GDM1 (cell line): ENCODE measurements around the gene NPPB.

Experiments
- DNase-seq: peaks from one replicate; lab custom pipeline; 2025; lab: John Stamatoyannopoulos, UW

The NPPB gene

DNA sequence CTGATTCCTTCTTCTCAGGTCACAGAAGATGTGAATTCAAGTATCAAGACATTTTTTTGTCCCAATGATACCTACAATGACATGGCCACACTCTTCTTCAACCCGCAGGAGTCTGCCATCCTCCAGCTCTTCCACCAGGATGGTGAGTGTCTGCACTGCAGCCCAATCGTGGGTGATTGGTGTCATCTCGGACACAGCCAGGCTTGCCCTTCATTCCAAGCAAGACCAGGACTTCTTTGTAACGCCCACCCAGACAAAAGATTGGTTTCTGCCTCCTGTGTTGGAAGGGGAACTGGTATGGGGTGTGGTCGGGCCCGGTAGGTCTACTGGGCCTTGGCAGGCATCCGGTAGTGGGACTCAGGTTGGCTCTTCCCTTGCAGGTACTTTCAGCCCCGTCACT, 25.2 kb downstream of the NPPB start:
- no peak for DNase-seq

DNA sequence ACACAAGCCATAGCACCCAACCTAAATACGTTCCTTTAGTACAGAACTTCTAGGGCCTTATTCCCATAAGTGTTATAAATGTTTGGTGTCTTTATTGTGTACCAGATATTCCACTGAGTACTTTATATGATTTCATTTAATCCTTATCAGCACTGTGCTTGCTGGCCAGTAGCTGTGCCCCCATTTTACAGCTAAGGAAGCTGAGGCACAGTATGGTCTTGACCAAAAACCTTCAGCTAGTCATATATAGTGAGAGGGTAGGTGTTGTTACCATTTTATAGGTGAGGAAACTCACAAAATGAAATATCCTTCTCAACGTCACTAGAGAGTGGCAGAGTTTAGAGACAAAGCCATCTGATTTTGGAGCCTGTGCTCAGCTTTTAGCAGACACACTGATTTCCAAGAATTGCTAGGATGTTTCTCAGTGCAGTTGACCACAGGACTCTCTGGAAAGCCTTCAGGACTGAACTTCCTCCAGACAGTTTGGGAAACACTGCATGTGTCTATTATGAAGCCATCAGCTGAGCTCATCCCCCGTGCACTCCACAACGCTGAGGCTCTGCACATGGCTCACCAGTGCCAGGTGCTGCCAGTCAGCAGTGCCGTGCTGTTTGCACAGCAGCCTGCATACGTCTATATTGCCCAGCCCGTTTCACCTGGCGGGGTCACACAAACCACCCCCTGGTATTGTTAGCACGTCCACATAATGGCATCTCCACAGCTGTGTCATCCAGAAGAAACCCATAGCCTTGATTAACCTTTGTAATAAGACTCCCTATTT, 26.6 kb downstream of the NPPB start:
- DNase-seq = no peak

DNA sequence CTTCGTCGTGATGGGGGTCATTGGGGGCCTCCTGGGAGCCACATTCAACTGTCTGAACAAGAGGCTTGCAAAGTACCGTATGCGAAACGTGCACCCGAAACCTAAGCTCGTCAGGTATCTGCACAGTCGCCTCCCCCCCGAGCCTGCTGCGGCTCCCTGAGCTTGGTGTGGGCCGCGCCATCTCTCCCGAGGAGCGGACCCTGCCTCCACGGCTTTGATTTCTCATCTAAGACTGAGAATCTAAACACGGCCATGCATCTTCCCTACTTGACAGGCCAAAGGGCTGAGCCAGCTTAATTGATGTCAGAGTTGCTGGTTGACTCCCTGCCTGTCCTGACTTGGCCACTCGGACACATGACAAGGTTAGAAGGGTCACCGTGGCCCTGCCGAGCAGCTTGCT, 30.2 kb downstream of the NPPB start:
- DNase-seq = no peak

DNA sequence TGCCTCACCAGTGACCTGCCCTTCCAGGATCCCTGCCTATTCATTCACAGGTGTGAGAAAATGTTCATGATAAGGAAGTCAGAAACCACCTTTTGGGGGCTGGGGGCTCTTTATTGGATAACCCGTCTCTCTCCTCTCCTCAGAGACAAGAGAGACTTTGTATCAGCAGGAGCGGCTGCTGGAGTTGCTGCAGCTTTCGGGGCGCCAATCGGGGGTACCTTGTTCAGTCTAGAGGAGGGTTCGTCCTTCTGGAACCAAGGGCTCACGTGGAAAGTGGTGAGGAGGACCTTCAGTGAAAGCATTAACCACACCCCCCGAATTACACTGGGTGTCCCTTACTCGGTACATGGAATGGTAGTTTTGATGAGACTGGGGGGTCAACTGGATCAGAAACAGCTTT, 31.8 kb downstream of the NPPB start:
- DNase-seq = no peak

DNA sequence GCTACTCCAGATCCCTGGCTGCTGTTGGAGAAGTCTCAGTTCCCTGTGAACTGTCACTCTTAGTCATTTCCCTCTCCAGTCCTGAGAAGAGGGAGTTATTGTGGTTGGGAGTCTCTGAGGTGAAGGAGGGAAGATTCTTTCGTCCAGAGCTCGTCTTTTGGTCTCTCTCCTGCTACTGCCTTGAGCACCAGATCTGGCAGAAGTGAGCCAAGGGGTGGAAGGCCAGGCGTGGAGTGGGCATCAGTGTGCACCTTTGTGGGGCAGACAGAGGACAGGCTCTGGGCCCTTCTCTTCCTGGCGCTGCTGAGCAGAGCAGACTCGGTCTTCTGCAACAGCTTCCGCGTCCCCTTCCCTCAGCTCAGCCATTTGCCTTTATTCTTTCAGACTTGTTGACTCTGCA, 33.6 kb downstream of the NPPB start:
- DNase-seq = no peak

DNA sequence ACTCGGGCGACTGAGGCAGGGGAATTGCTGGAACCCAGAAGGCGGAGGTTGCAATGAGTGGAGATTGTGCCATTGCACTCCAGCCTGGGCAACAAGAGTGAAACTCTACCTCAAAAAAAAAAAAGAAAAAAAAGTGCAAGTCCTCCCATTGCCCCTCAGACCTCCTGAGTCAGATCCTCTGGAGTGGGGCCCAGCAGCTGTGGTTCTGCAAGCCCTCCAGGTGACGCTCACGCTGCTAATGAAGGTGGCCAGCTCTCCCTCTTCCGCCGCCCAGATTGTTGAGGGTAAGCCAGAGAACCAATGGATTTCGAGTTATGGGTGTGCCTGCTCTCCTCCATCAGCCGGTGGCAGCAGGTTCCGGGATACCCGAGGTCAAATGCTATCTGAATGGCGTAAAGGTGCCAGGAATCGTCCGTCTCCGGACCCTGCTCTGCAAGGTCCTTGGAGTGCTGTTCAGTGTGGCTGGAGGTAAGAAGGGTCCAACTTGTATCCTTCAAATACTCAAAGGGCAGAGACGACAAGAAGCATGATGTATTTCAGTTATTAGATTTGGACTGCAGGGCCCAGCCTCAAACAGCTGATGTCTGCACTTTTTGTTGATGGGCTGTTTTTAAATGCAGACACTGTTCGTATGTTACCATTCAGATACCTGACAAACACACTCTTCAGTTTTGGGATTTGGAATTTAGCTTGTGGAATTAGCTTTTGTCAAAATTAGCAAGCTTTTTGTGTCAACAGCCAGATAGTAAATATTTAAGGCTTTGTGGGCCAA, 35.2 kb downstream of the NPPB start:
- no peak for DNase-seq

DNA sequence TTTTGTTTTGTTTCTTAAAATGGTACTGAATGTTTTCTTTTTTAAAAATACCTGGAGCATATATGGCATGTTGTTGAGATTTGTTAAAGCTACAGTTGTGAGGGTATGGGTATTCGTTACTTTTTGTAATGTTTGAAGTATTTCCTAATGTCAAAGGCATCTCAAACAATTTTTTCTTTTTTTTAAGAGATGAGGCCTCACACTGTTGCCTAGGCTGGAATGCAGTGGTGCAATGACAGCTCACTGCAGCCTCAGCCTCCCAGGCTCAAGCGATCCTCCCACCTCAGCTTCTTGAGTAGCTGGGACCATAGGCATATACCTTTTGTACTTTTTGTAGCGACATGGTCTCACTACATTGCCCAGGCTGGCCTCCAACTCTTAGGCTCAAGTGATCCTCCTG, 36.7 kb downstream of the NPPB start:
- no peak for DNase-seq

DNA sequence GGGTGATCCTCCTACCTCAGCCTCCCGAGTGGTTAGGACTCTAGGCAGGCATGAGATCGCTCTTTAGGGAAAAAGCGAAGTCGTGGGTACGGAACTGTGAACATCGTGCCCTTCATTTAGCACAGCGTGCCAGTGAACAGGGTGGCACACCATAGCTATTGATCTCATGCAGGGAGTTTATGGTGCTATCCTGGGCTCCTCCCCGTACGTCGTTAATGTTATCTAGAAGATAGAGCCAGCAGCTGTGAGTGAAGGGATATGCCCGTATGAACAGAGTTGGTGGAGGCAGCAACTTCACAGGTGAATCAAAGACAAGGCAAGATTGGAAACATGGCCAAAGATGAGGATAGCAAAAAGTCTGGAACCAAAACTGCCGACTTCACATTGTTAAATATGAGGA, 41.6 kb downstream of the NPPB start:
- no peak for DNase-seq

DNA sequence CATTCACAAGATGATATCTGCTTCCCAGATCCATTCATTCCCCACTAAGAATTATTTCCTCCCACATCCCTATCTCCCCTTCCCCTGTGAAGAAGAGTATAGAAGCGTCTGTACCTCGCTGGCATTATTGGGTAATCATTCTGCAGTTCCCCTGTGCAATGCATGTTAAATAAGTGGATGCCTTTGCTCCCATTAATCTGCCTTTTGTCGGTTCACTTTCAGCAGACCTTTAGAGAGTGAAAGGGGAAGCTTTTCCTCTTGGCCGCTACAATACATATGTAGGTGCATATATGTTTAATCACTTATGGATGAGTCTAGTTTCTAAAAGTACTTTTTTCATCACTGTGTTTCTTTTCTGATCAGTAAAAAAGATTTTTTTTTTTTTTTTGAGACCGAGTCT, 45.7 kb downstream of the NPPB start:
- DNase-seq = no peak
